Measurements from ENCODE around the gene PROX1.

- TF ChIP-seq GLIS3 (CRISPR knock-in tag; IDR thresholded peaks at IDR 0.05) (no peak), PATZ1 (CRISPR knock-in tag; IDR thresholded peaks at IDR 0.05; ENCODE audit: borderline replicate concordance) (no peak), CREB5 (CRISPR knock-in tag; IDR thresholded peaks at IDR 0.05; ENCODE audit: low read depth) (no peak), ARNTL (CRISPR knock-in tag; IDR thresholded peaks at IDR 0.05; ENCODE audit: borderline replicate concordance, low read depth) (no peak), ZNF70 (CRISPR knock-in tag; IDR thresholded peaks at IDR 0.05) (no peak), PPARA (CRISPR knock-in tag; IDR thresholded peaks at IDR 0.05; ENCODE audit: borderline replicate concordance) (no peak), ZFP3 (CRISPR knock-in tag; IDR thresholded peaks at IDR 0.05) (no peak), CSRNP3 (CRISPR knock-in tag; IDR thresholded peaks at IDR 0.05) (no peak), RARB (CRISPR knock-in tag; IDR thresholded peaks at IDR 0.05) (no peak), OSR1 (CRISPR knock-in tag; IDR thresholded peaks at IDR 0.05) (no peak), ZFP30 (CRISPR knock-in tag; IDR thresholded peaks at IDR 0.05) (no peak), ESRRG (CRISPR knock-in tag; IDR thresholded peaks at IDR 0.05) (no peak)
Observed at GRCh38 chr1:214005708-214006107, 17.9 kb downstream of the PROX1 start.
